CD4-positive, alpha-beta T cell (primary cell): Measurements from ENCODE around the gene TMA7. TPM values are rescaled to one million over a fixed set of nuclear protein-coding genes. Genes with fewer than 3 reads are reported as not detected.
A peak's percentile ranks its signal among the peaks of the same experiment; 100 is the strongest.
"Not testable (repeated sequence)": the region's sequence is repeated elsewhere in the genome, so short reads cannot be mapped to it uniquely, and the experiment has no call there.

Experiments
- ATAC-seq: fragments of 200-7000 bp; cut with Tn5 transposase; one replicate; pipeline ENCODE4 v1.10.0; 2022; ENCODE audit warnings: mild to moderate bottlenecking; ENCODE audit not compliant: poor library complexity
- CTCF ChIA-PET: fragments of 350-600 bp; sonication (Branson Sonifier 250); formaldehyde crosslinking; loops from one replicate; lab custom pipeline; 2021; ENCODE audit warnings: antibody characterized with exemption, inconsistent platforms; lab: Charles Lee
- POLR2A ChIA-PET: fragments of 350-600 bp; sonication (Branson Sonifier 250); formaldehyde crosslinking; loops from one replicate; lab custom pipeline; 2021; ENCODE audit warnings: antibody characterized with exemption, inconsistent platforms; lab: Charles Lee
- DNase-seq, 14 experiments: peaks; one replicate each; pipeline ENCODE4 v3.0.0-alpha.2; 2013 to 2020; ENCODE audit warnings: mixed read lengths in 2 of 14
- H3K27ac ChIP-seq, 2 donors: one replicate each; pipeline versions ENCODE4 v1.5.1 to v1.7.0; 2013; ENCODE audit warnings: low read length in 2 of 2, low read depth in 1 of 2, mild to moderate bottlenecking in 1 of 2
- H3K27me3 ChIP-seq, 2 experiments: 1 replicate in 1 of 2; 2 replicates in 1 of 2; pipeline versions ENCODE4 v1.6.1 to v1.7.0; 2013; ENCODE audit warnings: low read length in 2 of 2, control low read depth in 1 of 2, mild to moderate bottlenecking in 1 of 2, moderate library complexity in 1 of 2; ENCODE audit not compliant: insufficient read depth in 2 of 2, control insufficient read depth in 1 of 2
- H3K36me3 ChIP-seq: one replicate; pipeline ENCODE4 v1.6.1; 2013; ENCODE audit warnings: low read length, control low read depth; ENCODE audit not compliant: insufficient read depth
- H3K4me1 ChIP-seq: one replicate; pipeline ENCODE4 v1.6.1; 2013; ENCODE audit warnings: low read length, control low read depth; ENCODE audit not compliant: insufficient read depth
- H3K4me3 ChIP-seq: one replicate; pipeline ENCODE4 v1.5.1; 2013; ENCODE audit warnings: mild to moderate bottlenecking, low read length, moderate library complexity
- H3K9me3 ChIP-seq, 2 experiments: 1 replicate in 1 of 2; 2 replicates in 1 of 2; pipeline versions ENCODE4 v1.6.1 to v1.7.0; 2013; ENCODE audit warnings: low read length in 2 of 2, mild to moderate bottlenecking in 2 of 2, control low read depth in 1 of 2, moderate library complexity in 1 of 2; ENCODE audit not compliant: control insufficient read depth in 1 of 2, insufficient read depth in 1 of 2
- H3K27ac Mint-ChIP-seq: one replicate; pipeline ENCODE4 v1.8.0; 2020; ENCODE audit warnings: mixed read lengths
- H3K27me3 Mint-ChIP-seq: one replicate; pipeline ENCODE4 v1.8.0; 2021; ENCODE audit warnings: mixed read lengths
- H3K36me3 Mint-ChIP-seq: one replicate; pipeline ENCODE4 v1.8.0; 2021; ENCODE audit warnings: low read depth, mixed read lengths
- H3K4me1 Mint-ChIP-seq: one replicate; pipeline ENCODE4 v1.8.0; 2021; ENCODE audit warnings: low read depth, mixed read lengths
- H3K4me3 Mint-ChIP-seq: one replicate; pipeline ENCODE4 v1.8.0; 2020; ENCODE audit warnings: mild to moderate bottlenecking, mixed read lengths
- H3K9me3 Mint-ChIP-seq: one replicate; pipeline ENCODE4 v1.8.0; 2020; ENCODE audit warnings: mixed read lengths
- CTCF ChIP-seq: fragments of 200-600 bp; IDR thresholded peaks from one replicate; pipeline ENCODE4 v1.8.0; 2022; ENCODE audit warnings: antibody characterized with exemption, mild to moderate bottlenecking
- intact Hi-C, 2 experiments: fragments of 100-400 bp; cut with DNase I in 1 of 2; cut with micrococcal nuclease in 1 of 2; formaldehyde crosslinking; loops; one replicate each; pipeline versions ENCODE4 v1.15.1 to v1.9.0; 2023 to 2025; cut with DNase I, micrococcal nuclease
- total RNA-seq, 174 experiments: library from RNA in 2 of 174; stranded (reverse) in 2 of 174; gene quantifications; one replicate each; pipeline ENCODE4 v1.2.3 and lab custom pipeline; 2021 to 2026

TMA7 gene
- total RNA-seq, 2 experiments from 2014 or later, result 289 to 297 TPM

DNA sequence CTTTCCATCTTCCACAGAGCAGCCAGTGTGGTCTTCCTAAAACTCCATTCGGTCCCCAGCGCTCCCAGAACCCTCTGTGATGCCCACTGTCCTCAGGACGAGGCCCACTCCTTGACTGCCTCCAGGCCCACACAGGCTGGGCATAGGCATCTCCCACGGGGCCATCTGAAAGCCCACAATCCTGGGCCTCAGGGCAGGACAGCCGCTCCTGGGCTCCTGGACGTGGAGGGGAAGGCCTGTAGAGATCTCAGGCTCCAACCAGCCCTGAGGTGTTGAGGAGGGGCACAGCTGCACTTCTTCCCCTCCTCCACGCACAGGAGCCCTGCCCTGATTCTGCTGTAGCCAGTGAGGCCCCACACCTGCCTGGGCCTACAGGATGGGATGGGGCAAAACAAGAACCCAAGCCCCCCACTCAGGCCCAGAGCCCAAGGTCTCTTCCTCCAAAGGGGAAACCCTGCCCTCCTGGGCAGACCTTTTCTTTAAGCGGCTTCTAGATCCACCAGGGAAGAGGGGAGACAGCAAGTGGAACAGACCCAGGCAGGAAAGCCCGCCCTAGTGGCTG is 38.0 kb downstream of the TMA7 start:
- peaks cover 1% of the 10 kb centered on the region for H3K36me3 Mint-ChIP-seq
- peak overlapping the region; percentile 95 for H3K27ac Mint-ChIP-seq
- ChIA-PET CTCF (interaction anchor here (1.3 kb wide), 1 partner anchor 42 kb away, joined by 5 read pairs; no protein-coding TSS in a partner anchor), POLR2A (interaction anchor here (0.7 to 4.8 kb wide), 4 partner anchors 11 to 289 kb away, joined by 3 to 26 read pairs (median 14); partner anchors contain the start of genes ATRIP, CCDC51 and TMA7)
- Histone ChIP-seq H3K9me3 (no peaks in the 10 kb centered on the region), H3K27ac (peak overlapping the region; percentile 67 to 75), H3K4me3 (peak overlapping the region; percentile 47), H3K4me1 (peaks cover 69% of the 10 kb centered on the region), H3K36me3 (peaks cover 9% of the 10 kb centered on the region), H3K27me3 (no peaks in the 10 kb centered on the region)
- no peaks in the 10 kb centered on the region for H3K27me3 Mint-ChIP-seq
- H3K4me3 Mint-ChIP-seq, result peak overlapping the region; percentile 89
- H3K4me1 Mint-ChIP-seq, result peaks cover 44% of the 10 kb centered on the region
- no peaks in the 10 kb centered on the region for H3K9me3 Mint-ChIP-seq
- no peak for DNase-seq
- TF ChIP-seq CTCF, result no peak
- intact Hi-C loops, result loop anchor here in 1 of 2 experiments (5.0 kb wide), 1 partner anchor 41 kb away; no protein-coding TSS in a partner anchor
- no peak for ATAC-seq

DNA sequence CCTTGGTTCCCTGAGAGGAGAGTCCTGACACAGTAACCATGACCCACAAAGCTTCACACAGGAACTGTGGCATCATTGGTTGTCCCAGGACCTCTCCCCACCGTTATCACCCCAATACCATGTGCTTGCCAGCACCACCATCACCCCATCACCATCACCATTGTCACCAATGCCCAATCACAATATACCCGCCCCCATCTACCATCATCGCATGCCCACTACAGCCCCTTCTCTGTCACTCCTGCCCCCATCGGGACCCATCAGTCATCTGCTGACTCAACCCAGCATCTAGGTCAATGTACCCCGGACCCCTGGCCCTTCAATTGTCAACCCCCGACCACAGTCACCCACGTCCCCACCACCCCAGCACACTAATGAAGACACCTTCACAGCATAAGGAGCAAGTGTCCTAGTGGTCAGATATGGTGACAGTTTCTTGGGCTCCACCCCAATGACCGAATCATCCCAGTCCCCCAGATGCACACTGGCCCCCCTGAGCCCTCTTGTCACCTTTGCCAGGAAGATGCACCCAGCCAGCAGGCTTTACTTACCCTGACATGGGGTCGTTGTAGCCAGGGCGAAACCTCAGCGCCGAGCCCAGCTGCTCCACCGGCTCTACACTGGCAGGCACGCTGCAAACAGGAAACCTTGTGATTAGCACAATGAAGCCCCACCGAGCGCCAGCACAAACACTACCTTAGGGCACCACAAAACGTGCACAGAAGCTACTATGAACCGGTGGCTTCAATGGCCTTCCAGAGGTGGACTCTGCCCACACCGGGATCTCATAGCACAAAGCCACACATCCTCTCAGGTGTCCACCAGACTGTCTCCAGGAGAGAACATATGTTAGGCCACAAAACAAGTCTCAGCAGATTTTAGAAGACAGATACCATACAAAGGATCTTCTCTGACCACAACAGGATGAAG is 38.8 kb downstream of the TMA7 start:
- peak; percentile 38 to 87 (median 59) for DNase-seq
- H3K27me3 Mint-ChIP-seq, result no peaks in the 10 kb centered on the region
- no peaks in the 10 kb centered on the region for H3K9me3 ChIP-seq
- POLR2A ChIA-PET, result interaction anchor here (1.0 to 4.8 kb wide), 10 partner anchors 12 to 78 kb away, joined by 3 to 26 read pairs (median 6); partner anchors contain the start of genes ATRIP, PFKFB4 and SHISA5
- no peaks in the 10 kb centered on the region for H3K36me3 Mint-ChIP-seq
- H3K27me3 ChIP-seq, result no peaks in the 10 kb centered on the region
- H3K27ac Mint-ChIP-seq, result peak overlapping the region; percentile 95
- CTCF ChIA-PET, result interaction anchor here (1.3 kb wide), 1 partner anchor 43 kb away, joined by 5 read pairs; no protein-coding TSS in a partner anchor
- H3K27ac ChIP-seq, result peak overlapping the region; percentile 67 to 75
- peak overlapping the region; percentile 47 for H3K4me3 ChIP-seq
- intact Hi-C loops, result loop anchor here in 1 of 2 experiments (5.0 kb wide), 1 partner anchor 42 kb away; no protein-coding TSS in a partner anchor
- H3K9me3 Mint-ChIP-seq, result no peaks in the 10 kb centered on the region
- peak overlapping the region; percentile 89 for H3K4me3 Mint-ChIP-seq
- H3K36me3 ChIP-seq, result peaks cover 9% of the 10 kb centered on the region
- H3K4me1 ChIP-seq, result peaks cover 61% of the 10 kb centered on the region
- H3K4me1 Mint-ChIP-seq, result peaks cover 36% of the 10 kb centered on the region
- no peak for TF ChIP-seq CTCF
- peak; percentile 85 for ATAC-seq

- ChIA-PET POLR2A (interaction anchor here (0.7 kb wide), 1 partner anchor 8 kb away, joined by 3 read pairs; no protein-coding TSS in a partner anchor), CTCF (interaction anchor here (1.3 kb wide), 1 partner anchor 45 kb away, joined by 4 read pairs; no protein-coding TSS in a partner anchor)
- H3K36me3 Mint-ChIP-seq, H3K27me3 ChIP-seq, H3K4me3 ChIP-seq, H3K27me3 Mint-ChIP-seq, H3K36me3 ChIP-seq, intact Hi-C loops, ATAC-seq, H3K9me3 ChIP-seq, H3K4me3 Mint-ChIP-seq, H3K27ac ChIP-seq, DNase-seq, H3K9me3 Mint-ChIP-seq, H3K27ac Mint-ChIP-seq: not testable (repeated sequence)
- H3K4me1 Mint-ChIP-seq, result peaks cover 30% of the 10 kb centered on the region
- H3K4me1 ChIP-seq, result peaks cover 45% of the 10 kb centered on the region
Measured at GRCh38 chr3:48480891-48481290, 40.8 kb downstream of the TMA7 start.

DNA sequence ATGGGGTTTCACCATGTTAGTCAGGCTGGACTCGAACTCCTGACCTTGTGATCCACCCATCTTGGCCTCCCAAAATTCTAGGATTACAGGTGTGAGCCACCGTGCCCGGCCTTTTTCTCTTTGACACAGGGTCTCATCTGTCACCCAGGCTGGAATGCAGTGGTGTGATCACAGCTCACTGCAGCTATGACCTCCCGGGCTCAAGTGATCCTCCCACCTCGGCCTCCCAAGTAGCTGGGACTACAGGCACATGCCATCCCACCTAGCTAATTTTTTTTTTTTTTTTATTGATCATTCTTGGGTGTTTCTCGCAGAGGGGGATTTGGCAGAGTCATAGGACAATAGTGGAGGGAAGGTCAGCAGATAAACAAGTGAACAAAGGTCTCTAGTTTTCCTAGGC is 42.8 kb downstream of the TMA7 start:
- H3K9me3 ChIP-seq, H3K27ac ChIP-seq, H3K4me3 ChIP-seq, H3K27me3 Mint-ChIP-seq, ATAC-seq, H3K36me3 ChIP-seq, H3K27ac Mint-ChIP-seq, H3K36me3 Mint-ChIP-seq, intact Hi-C loops, H3K9me3 Mint-ChIP-seq, H3K4me3 Mint-ChIP-seq, H3K27me3 ChIP-seq, DNase-seq: not testable (repeated sequence)
- ChIA-PET CTCF (interaction anchor here (0.9 kb wide), 1 partner anchor 10 kb away, joined by 3 read pairs; no protein-coding TSS in a partner anchor), POLR2A (interaction anchor here (1.2 kb wide), 2 partner anchors 10 to 43 kb away, joined by 5 read pairs; partner anchors contain the start of genes CCDC51 and TMA7)
- peaks cover 24% of the 10 kb centered on the region for H3K4me1 Mint-ChIP-seq
- H3K4me1 ChIP-seq, result peaks cover 28% of the 10 kb centered on the region
